GM12891 (cell line): Measurements from ENCODE around the gene CD300LB.

Experiments used
- PAX5 ChIP-seq: IDR thresholded peaks from 2 replicates; pipeline ENCODE4 v1.6.1; 2011; ENCODE audit warnings: low read length, moderate library complexity, mild to moderate bottlenecking; ENCODE audit not compliant: insufficient read depth, severe bottlenecking
- POLR2A ChIP-seq: IDR thresholded peaks from 2 replicates; pipeline ENCODE4 v1.6.1; 2011; ENCODE audit warnings: low read depth, low read length, control low read depth
- POLR2AphosphoS5 ChIP-seq: IDR thresholded peaks from 2 replicates; pipeline ENCODE4 v1.6.1; 2011; ENCODE audit warnings: low read depth, low read length, control low read depth
- TAF1 ChIP-seq: IDR thresholded peaks from 2 replicates; pipeline ENCODE4 v1.6.1; 2011; ENCODE audit warnings: low read depth, low read length, control low read depth

GRCh38 chr17:74561586-74561985 is 30.3 kb upstream of the CD300LB start:
- TF ChIP-seq POLR2AphosphoS5 = no peak
- no peak for TF ChIP-seq PAX5
- TF ChIP-seq TAF1 = no peak
- no peak for TF ChIP-seq POLR2A
